AG04449 (cell line): ENCODE results near the gene TREX2.

Experiments used
- CTCF ChIA-PET: fragments of 350-600 bp; formaldehyde crosslinking; extraction: SDS; loops from one replicate; lab custom pipeline; 2021; ENCODE audit warnings: antibody characterized with exemption; lab: Yijun Ruan, JAX
- POLR2A ChIA-PET: fragments of 400-600, 350-600 bp; formaldehyde crosslinking; extraction: SDS; loops from one replicate; lab custom pipeline; 2020; ENCODE audit warnings: antibody characterized with exemption, inconsistent platforms; lab: Yijun Ruan, JAX
- DNase-seq: peaks from one replicate; pipeline ENCODE4 v3.0.0-alpha.2; 2010; ENCODE audit warnings: low read depth, low spot score
- H3K4me3 ChIP-seq: 2 replicates; pipeline ENCODE4 v1.5.1; 2011; ENCODE audit warnings: low read depth, mild to moderate bottlenecking, control low read depth, low read length
- CTCF ChIP-seq: IDR thresholded peaks from one replicate; pipeline ENCODE4 v1.5.1; 2011; ENCODE audit warnings: mild to moderate bottlenecking, moderate library complexity, low read length, control low read depth, inconsistent platforms; ENCODE audit not compliant: insufficient read depth; ENCODE audit errors: missing control alignments

TREX2 gene

DNA sequence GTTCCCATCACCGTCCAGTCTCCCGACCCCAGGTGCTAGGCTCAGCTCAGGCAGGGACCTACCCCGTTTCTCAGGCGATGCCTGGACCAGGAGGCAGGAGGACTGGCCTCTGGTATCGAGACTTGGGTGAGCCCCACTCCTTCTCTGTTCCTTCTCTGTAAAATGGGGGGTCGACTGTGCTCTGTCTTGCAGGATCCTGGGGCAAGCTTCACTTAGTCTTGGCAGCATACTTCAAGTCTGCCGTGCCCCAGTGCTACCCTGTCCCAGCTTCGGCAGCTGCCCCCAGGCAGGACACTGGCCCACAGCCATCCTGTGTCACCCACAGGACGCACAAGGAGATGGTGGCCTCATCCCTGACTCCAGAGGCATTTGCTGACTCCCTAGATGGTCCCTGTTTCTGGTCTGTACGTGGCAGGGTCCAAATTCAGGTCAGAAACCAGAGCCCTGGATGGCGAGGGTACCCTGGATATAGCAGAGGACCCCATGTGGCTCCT is 31.6 kb upstream of the TREX2 start:
- TF ChIP-seq CTCF, result no peak
- POLR2A ChIA-PET, result interaction anchor here (1.3 to 2.7 kb wide), 2 partner anchors 14 to 29 kb away, joined by 3 to 7 read pairs; no protein-coding TSS in a partner anchor
- no peak for DNase-seq
- no peak overlapping the region for H3K4me3 ChIP-seq
- CTCF ChIA-PET, result interaction anchor here (0.8 to 9.1 kb wide), 2 partner anchors 16 to 31 kb away, joined by 3 to 166 read pairs; no protein-coding TSS in a partner anchor

GRCh38 chrX:153476666-153477363 is 31.0 kb upstream of the TREX2 start:
- ChIA-PET POLR2A (interaction anchor here (1.3 to 2.7 kb wide), 2 partner anchors 15 to 29 kb away, joined by 3 to 7 read pairs; no protein-coding TSS in a partner anchor), CTCF (interaction anchor here (1.5 to 9.1 kb wide), 2 partner anchors 13 to 32 kb away, joined by 3 to 166 read pairs; no protein-coding TSS in a partner anchor)
- TF ChIP-seq CTCF, result no peak
- DNase-seq, result no peak
- H3K4me3 ChIP-seq, result no peak overlapping the region

- TF ChIP-seq CTCF, result no peak
- ChIA-PET POLR2A (interaction anchor here (2.7 kb wide), 1 partner anchor 16 kb away, joined by 7 read pairs; no protein-coding TSS in a partner anchor), CTCF (interaction anchor here (0.6 to 9.1 kb wide), 3 partner anchors 14 to 64 kb away, joined by 3 to 166 read pairs (median 3); no protein-coding TSS in a partner anchor)
- DNase-seq, result no peak
- H3K4me3 ChIP-seq, result no peak overlapping the region
Observed at GRCh38 chrX:153475751-153476281, 30.0 kb upstream of the TREX2 start.

GRCh38 chrX:153475271-153475670 is 29.4 kb upstream of the TREX2 start:
- no peak for TF ChIP-seq CTCF
- POLR2A ChIA-PET, result interaction anchor here (2.7 kb wide), 1 partner anchor 16 kb away, joined by 7 read pairs; no protein-coding TSS in a partner anchor
- CTCF ChIA-PET, result interaction anchor here (1.5 to 9.1 kb wide), 2 partner anchors 14 to 33 kb away, joined by 3 to 166 read pairs; no protein-coding TSS in a partner anchor
- H3K4me3 ChIP-seq, result no peak overlapping the region
- no peak for DNase-seq

- ChIA-PET CTCF (interaction anchor here (9.1 kb wide), 1 partner anchor 34 kb away, joined by 166 read pairs; no protein-coding TSS in a partner anchor), POLR2A (interaction anchor here (2.7 kb wide), 1 partner anchor 17 kb away, joined by 7 read pairs; no protein-coding TSS in a partner anchor)
- DNase-seq, result no peak
- TF ChIP-seq CTCF, result no peak
- H3K4me3 ChIP-seq, result no peak overlapping the region
Observed at GRCh38 chrX:153474718-153475117, 28.9 kb upstream of the TREX2 start.
